IPS-11a (cell line): ENCODE data around the gene SRSF6.
A peak's percentile ranks its signal among the peaks of the same experiment; 100 is the strongest.
"Not testable (repeated sequence)": the region's sequence is repeated elsewhere in the genome, so short reads cannot be mapped to it uniquely, and the experiment has no call there.

Experiments used
- H3K4me3 ChIP-seq: one replicate; pipeline ENCODE4 v1.5.1; 2013; ENCODE audit warnings: low read depth, low read length, control low read depth

Gene SRSF6

GRCh38 chr20:43457640-43458421, at the start of gene SRSF6:
SRSF6 (plus strand) TSS chr20:43457896; CDS start chr20:43458034, 138 bp downstream.
- peak within 1 kb of the TSS; percentile 93 for H3K4me3 ChIP-seq

DNA sequence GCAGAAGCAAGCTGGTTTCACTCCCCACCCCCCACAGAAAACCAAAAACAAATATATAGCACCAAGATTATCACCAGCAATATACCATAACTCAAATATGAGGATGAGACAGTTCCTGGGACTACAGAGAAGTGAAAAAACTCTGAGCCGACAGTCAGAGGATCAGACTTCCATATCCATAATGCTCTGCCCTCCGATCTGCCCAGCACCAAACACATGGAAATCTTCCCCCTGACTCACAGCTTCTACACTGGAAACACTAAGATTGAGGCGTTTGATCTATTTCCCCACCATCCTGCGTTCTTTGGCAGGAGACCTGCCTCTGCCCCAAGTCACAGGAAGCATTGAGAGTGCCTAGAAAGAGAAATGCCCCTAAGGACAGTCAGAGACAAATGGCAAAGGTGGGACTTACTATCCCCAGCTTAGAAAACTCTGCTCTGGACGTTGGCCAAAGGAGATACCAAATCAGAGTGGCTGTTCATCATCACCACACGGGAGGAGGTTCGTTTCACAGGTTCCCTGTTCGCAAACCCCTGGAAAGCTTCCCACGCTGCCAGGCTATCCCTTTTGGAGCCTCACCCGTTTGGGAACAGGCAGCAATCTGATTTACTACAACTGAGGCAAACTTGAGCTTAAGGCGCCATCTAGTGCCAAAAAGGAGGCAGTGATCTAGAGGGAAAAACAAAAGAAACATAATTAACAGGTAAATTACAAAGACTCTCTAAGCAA, 48.7 kb upstream of the SRSF6 start:
- H3K4me3 ChIP-seq, result no peak overlapping the region

- no peak overlapping the region for H3K4me3 ChIP-seq
These were observed 48.2 kb upstream of the SRSF6 start for GRCh38 chr20:43409577-43409913.

GRCh38 chr20:43415661-43416430, 41.9 kb upstream of the SRSF6 start:
- no peak overlapping the region for H3K4me3 ChIP-seq

GRCh38 chr20:43416591-43417228, 41.0 kb upstream of the SRSF6 start:
- H3K4me3 ChIP-seq, result no peak overlapping the region

DNA sequence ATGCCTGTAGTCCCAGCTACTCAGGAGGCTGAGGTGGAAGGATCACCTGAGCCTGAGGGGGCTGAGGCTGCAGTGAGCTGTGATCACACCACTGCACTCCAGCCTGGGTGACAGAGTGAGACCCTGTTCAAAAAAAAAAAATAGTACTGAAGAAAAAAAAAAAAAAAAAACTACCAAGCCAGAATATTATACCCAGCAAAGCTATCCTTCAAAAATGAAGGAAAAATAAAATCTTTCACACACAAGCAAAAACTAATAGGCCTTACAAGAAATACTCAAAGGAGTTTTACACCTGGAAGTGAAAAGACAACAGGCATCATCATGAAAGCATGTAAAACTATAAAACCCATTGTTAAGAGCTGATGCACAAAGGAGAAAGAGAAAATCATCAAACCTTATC, 37.5 kb upstream of the SRSF6 start:
- H3K4me3 ChIP-seq, result no peak overlapping the region

- not testable (repeated sequence) for H3K4me3 ChIP-seq
These were observed 36.8 kb upstream of the SRSF6 start for GRCh38 chr20:43420913-43421312.

DNA sequence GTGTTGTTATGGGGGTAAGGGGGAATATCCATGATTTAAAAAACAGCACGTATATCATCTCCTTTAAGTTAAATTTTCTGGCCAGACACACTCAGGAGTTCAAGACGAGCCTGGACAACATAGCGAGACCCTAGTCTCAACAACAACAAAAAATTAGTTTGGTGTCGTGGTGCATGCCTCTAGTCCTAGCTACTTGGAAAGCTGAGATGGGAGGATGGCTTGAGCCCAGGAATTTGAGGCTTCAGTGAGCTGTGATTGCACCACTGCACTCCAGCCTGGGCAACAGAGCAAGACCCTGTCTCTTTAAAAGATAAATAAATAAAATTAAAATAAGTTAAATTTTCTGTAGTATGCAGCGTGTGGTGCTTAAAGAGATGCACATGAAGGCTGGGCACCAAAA, 31.5 kb upstream of the SRSF6 start:
- H3K4me3 ChIP-seq, result no peak overlapping the region

GRCh38 chr20:43430265-43431133, 27.2 kb upstream of the SRSF6 start:
- H3K4me3 ChIP-seq, result no peak overlapping the region

- H3K4me3 ChIP-seq, result no peak overlapping the region
These were observed 26.6 kb upstream of the SRSF6 start for GRCh38 chr20:43431134-43431519.

DNA sequence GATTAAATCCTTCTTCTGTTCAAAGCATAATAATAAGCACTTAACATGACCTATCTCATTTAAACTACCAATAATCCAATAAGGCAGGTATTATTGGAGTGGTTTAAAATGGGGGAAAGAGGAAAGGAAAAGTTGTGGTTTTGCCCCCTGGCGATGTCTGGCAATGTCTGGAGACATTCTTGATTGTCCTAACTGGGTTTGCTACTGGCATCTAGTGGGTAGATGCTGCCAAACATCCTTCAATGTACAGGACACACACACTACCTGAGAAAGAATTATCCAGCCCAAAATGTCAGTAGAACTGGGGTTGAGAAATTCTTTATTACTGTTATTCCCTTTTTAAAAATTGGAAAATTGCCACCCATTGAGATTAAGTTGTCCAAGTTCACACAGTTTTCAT, 25.2 kb upstream of the SRSF6 start:
- no peak overlapping the region for H3K4me3 ChIP-seq

- no peak overlapping the region for H3K4me3 ChIP-seq
These were observed 24.3 kb upstream of the SRSF6 start for GRCh38 chr20:43433250-43433854.

GRCh38 chr20:43434565-43434964, 23.1 kb upstream of the SRSF6 start:
- H3K4me3 ChIP-seq, result no peak overlapping the region

DNA sequence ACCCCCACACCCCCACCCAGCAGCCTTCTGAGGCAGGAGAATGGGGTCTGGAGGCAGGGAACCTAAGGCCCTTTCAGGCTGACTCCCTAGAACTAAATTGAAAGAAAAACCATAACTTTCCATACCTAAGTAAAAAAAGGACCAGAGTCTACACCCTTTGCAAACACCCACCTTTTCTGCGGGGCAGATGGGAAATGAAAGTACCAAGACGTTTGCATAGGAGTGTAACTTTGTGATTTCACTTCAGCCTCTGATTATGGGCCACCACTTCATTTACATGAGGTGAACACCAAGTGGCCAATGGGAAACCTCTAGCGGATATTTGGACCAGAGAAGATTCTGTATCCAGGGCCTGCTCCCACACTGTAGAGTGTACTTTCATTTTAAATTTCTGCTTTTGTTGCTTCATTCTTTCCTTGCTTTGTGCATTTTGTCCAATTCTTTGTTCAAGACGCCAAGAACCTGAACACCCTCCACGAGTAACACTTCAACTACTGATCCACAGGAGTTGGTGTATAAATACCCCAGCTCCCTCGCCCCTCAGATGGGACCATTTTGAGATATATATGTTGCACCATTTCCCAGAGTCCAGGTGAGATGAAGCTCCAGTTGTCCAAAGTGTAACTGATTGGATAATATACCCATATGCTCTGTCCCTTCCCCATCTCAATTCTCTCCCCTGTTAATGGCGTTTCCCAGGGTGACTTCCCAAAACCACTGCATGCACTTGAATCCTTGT, 18.9 kb upstream of the SRSF6 start:
- no peak overlapping the region for H3K4me3 ChIP-seq

- H3K4me3 ChIP-seq, result no peak overlapping the region
These were observed 17.2 kb upstream of the SRSF6 start for GRCh38 chr20:43440531-43440930.

DNA sequence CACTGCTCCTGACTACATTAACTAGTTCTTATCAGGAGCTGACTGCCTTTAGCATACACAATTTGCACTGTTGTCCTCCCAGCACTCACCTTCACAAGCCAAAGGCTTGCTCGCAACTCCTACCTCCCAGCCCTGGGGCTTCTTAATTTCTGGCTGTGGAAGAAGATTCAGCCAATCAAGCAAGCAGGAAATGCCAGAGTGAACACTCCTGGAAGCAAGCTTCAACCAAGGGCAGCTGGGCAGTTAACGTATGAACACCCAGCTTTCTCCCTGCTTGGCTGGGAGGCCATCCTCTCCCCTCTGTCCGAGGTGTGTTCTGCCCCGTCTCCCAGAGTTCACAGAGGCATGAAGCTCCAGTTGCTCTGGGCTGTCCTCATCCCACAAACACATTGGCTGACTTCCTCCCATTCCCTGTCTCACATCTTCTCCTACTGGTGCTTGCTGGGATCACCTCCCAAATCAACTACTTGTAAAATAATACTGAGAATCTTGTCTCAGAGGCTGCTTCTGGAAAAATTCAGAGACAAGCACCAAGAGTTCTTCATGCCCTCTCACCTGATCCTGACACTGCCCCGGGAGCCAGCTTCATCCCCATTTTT, 15.3 kb upstream of the SRSF6 start:
- no peak overlapping the region for H3K4me3 ChIP-seq

DNA sequence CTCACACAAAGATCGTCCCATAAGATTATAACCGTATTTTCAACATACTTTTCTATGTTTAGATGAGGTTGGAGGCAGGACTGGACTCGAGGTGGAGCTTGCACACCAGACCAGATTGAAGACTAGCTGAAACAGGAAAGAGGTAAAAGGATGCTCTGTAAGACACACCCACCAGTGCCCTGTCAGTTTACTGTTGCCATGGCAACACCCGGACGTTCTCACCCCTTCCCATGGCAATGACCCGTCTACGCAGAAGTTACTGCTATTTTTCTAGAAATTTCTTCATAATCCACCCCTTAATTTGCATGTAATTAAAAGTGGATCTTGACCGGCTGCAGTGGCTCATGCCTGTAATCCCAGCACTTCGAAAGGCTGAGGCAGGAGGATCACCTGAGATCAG, 13.6 kb upstream of the SRSF6 start:
- H3K4me3 ChIP-seq, result no peak overlapping the region

DNA sequence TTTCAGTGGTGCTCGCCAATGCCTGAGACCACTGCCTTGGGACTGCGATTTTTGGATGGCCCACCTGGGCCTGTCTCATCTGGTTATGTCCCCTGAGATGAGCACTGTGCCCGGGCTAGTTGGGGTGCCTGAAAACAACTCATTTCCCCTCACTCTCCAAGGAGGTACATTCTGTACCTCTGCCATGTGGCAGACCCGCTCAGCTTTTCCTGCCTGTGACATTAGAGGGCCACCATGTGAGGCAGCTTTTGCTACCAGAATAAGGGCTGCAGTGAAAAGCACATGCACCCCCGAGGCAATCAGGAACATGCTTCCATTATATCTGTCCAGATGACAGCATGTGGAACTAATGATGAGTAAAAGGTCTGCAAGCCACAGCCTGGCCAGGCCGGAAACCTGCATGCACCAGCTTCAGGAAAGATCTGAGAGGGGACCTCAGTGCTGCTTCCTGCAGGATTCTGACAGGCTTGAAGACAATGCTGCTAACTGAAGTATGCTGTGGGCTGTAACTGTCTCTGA, 11.3 kb upstream of the SRSF6 start:
- H3K4me3 ChIP-seq, result no peak overlapping the region

DNA sequence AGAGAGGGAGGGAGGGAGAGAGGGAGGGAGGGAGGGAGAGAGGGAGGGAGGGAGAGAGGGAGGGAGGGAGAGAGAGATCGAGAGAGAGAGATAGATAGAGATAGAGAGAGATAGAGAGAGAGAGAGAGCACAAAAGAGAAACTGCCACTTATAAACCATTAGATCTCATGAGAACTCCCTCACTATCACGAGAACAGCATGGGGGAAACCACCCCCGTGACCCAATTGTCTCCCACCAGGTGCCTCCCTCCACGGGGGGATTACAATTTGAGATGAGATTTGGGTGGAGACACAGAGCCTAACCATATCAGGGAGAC, 9.3 kb upstream of the SRSF6 start:
- not testable (repeated sequence) for H3K4me3 ChIP-seq
